H9 (cell line): Measurements from ENCODE around the gene REC114. TPM values are rescaled to one million over a fixed set of nuclear protein-coding genes. Genes with fewer than 3 reads are reported as not detected.

Experiments
- DNase-seq: peaks from one replicate; pipeline ENCODE4 v3.0.0-alpha.2; 2017
- H2AFZ ChIP-seq: one replicate; pipeline ENCODE4 v1.6.1; 2013; ENCODE audit warnings: mild to moderate bottlenecking, low read length, control low read depth, moderate library complexity
- H2AK5ac ChIP-seq: 2 replicates; pipeline ENCODE4 v1.6.1; 2013; ENCODE audit warnings: low read length, control low read depth, mixed read lengths; ENCODE audit not compliant: insufficient read length
- H2BK120ac ChIP-seq: one replicate; pipeline ENCODE4 v1.6.1; 2013; ENCODE audit warnings: low read depth, mild to moderate bottlenecking, low read length, control low read depth, inconsistent platforms; ENCODE audit not compliant: poor library complexity, severe bottlenecking
- H2BK12ac ChIP-seq: 2 replicates; pipeline ENCODE4 v1.6.1; 2013; ENCODE audit warnings: low read length, control low read depth, mixed read lengths, low read depth; ENCODE audit not compliant: insufficient read length
- H2BK15ac ChIP-seq: 2 replicates; pipeline ENCODE4 v1.6.1; 2013; ENCODE audit warnings: low read depth, low read length, control low read depth
- H2BK20ac ChIP-seq: one replicate; pipeline ENCODE4 v1.6.1; 2013; ENCODE audit warnings: low read depth, mild to moderate bottlenecking, low read length, control low read depth, inconsistent platforms; ENCODE audit not compliant: poor library complexity, severe bottlenecking
- H2BK5ac ChIP-seq: 2 replicates; pipeline ENCODE4 v1.6.1; 2013; ENCODE audit warnings: low read length, control low read depth, mixed read lengths; ENCODE audit not compliant: insufficient read length
- H3K14ac ChIP-seq: 2 replicates; pipeline ENCODE4 v1.6.1; 2013; ENCODE audit warnings: low read length, control low read depth; ENCODE audit not compliant: insufficient read depth
- H3K18ac ChIP-seq: 2 replicates; pipeline ENCODE4 v1.6.1; 2013; ENCODE audit warnings: low read depth, mild to moderate bottlenecking, mixed read lengths, low read length, control low read depth; ENCODE audit not compliant: insufficient read length
- H3K23ac ChIP-seq: 2 replicates; pipeline ENCODE4 v1.6.1; 2013; ENCODE audit warnings: low read length, control low read depth, mixed read lengths, low read depth; ENCODE audit not compliant: insufficient read length
- H3K23me2 ChIP-seq: 2 replicates; pipeline ENCODE4 v1.6.1; 2013; ENCODE audit warnings: low read depth, mild to moderate bottlenecking, mixed read lengths, low read length, control low read depth; ENCODE audit not compliant: insufficient read length, poor library complexity, severe bottlenecking
- H3K27ac ChIP-seq: 2 replicates; pipeline ENCODE4 v1.5.1; 2013; ENCODE audit warnings: low read length, control low read depth, mixed read lengths, low read depth; ENCODE audit not compliant: insufficient read length
- H3K27me3 ChIP-seq: 2 replicates; pipeline ENCODE4 v1.6.1; 2013; ENCODE audit warnings: low read length, control low read depth, inconsistent platforms; ENCODE audit not compliant: insufficient read depth
- H3K4ac ChIP-seq: 2 replicates; pipeline ENCODE4 v1.6.1; 2013; ENCODE audit warnings: low read depth, mild to moderate bottlenecking, control low read depth, inconsistent platforms, low read length, moderate library complexity
- H3K4me1 ChIP-seq: 2 replicates; pipeline ENCODE4 v1.6.1; 2013; ENCODE audit warnings: low read length, control low read depth, inconsistent platforms; ENCODE audit not compliant: insufficient read depth
- H3K4me2 ChIP-seq: 2 replicates; pipeline ENCODE4 v1.6.1; 2013; ENCODE audit warnings: low read length, control low read depth, mixed read lengths; ENCODE audit not compliant: insufficient read length, insufficient read depth
- H3K56ac ChIP-seq: 2 replicates; pipeline ENCODE4 v1.6.1; 2013; ENCODE audit warnings: low read depth, mild to moderate bottlenecking, mixed read lengths, low read length, control low read depth; ENCODE audit not compliant: insufficient read length
- H3K79me1 ChIP-seq: 2 replicates; pipeline ENCODE4 v1.6.1; 2013; ENCODE audit warnings: low read depth, mild to moderate bottlenecking, moderate library complexity, low read length, control low read depth, inconsistent platforms; ENCODE audit not compliant: insufficient read depth, poor library complexity, severe bottlenecking
- H3K79me2 ChIP-seq: 2 replicates; pipeline ENCODE4 v1.6.1; 2013; ENCODE audit warnings: low read length, control low read depth, inconsistent platforms; ENCODE audit not compliant: insufficient read depth
- H3K9ac ChIP-seq: 2 replicates; pipeline ENCODE4 v1.6.1; 2013; ENCODE audit warnings: low read length, control low read depth, mixed read lengths; ENCODE audit not compliant: insufficient read length; ENCODE audit errors: extremely low read depth
- H3K9me3 ChIP-seq: one replicate; pipeline ENCODE4 v1.6.1; 2013; ENCODE audit warnings: low read depth, low read length, inconsistent platforms; ENCODE audit not compliant: control insufficient read depth
- H3T11ph ChIP-seq: one replicate; pipeline ENCODE4 v1.6.1; 2013; ENCODE audit warnings: mild to moderate bottlenecking, low read length, control low read depth, inconsistent platforms
- H4K20me1 ChIP-seq: one replicate; pipeline ENCODE4 v1.6.1; 2013; ENCODE audit not compliant: control insufficient read depth, insufficient read length, insufficient read depth
- H4K5ac ChIP-seq: 2 replicates; pipeline ENCODE4 v1.6.1; 2013; ENCODE audit warnings: low read depth, mild to moderate bottlenecking, mixed read lengths, low read length, control low read depth; ENCODE audit not compliant: insufficient read length
- H4K8ac ChIP-seq: replicated peaks from 2 replicates; pipeline ENCODE4 v1.6.1; 2013; ENCODE audit warnings: low read length, control low read depth, mixed read lengths, low read depth; ENCODE audit not compliant: insufficient read length
- H4K91ac ChIP-seq: 2 replicates; pipeline ENCODE4 v1.6.1; 2013; ENCODE audit warnings: low read depth, mild to moderate bottlenecking, moderate library complexity, mixed read lengths, low read length, control low read depth; ENCODE audit not compliant: insufficient read length
- H3K27ac Mint-ChIP-seq, 3 experiments: 2 replicates in 2 of 3; 3 replicates in 1 of 3; pipeline ENCODE4 v1.8.0; 2020 to 2021; ENCODE audit warnings: mixed read lengths in 3 of 3, mild to moderate bottlenecking in 1 of 3, moderate library complexity in 1 of 3
- H3K27me3 Mint-ChIP-seq: 2 replicates; pipeline ENCODE4 v1.8.0; 2021; ENCODE audit warnings: low read depth, mild to moderate bottlenecking, moderate library complexity, mixed read lengths
- H3K36me3 Mint-ChIP-seq, 3 experiments: 2 replicates in 2 of 3; 3 replicates in 1 of 3; pipeline ENCODE4 v1.8.0; 2020 to 2021; ENCODE audit warnings: low read depth in 3 of 3, mixed read lengths in 3 of 3; ENCODE audit not compliant: insufficient read depth in 1 of 3
- H3K4me1 Mint-ChIP-seq, 2 experiments: 2 replicates each; pipeline ENCODE4 v1.8.0; 2020; ENCODE audit warnings: mixed read lengths in 2 of 2
- H3K4me3 Mint-ChIP-seq, 2 experiments: 2 replicates in 1 of 2; 3 replicates in 1 of 2; pipeline ENCODE4 v1.8.0; 2020 to 2021; ENCODE audit warnings: mild to moderate bottlenecking in 2 of 2, mixed read lengths in 2 of 2, moderate library complexity in 1 of 2
- H3K9me3 Mint-ChIP-seq, 2 experiments: 2 replicates in 1 of 2; 3 replicates in 1 of 2; pipeline ENCODE4 v1.8.0; 2020; ENCODE audit warnings: mild to moderate bottlenecking in 2 of 2, mixed read lengths in 2 of 2, moderate library complexity in 1 of 2
- CTCF ChIP-seq: fragments of 200-600 bp; sonication (generic); conservative IDR thresholded peaks from 3 replicates; pipeline ENCODE4 v1.8.0; 2021; ENCODE audit warnings: antibody characterized with exemption, mild to moderate bottlenecking
- WGBS: extraction: QIAGEN DNeasy Blood & Tissue Kit; methylation state at CpG from one replicate; pipeline ENCODE4 v1.1.7; 2013; ENCODE audit warnings: missing lambda C conversion rate, low lambda C conversion rate, mixed read lengths; ENCODE audit not compliant: insufficient read length; ENCODE audit errors: extremely low coverage; 5-methylcytosine and 5-hydroxymethylcytosine counted together
- total RNA-seq: library from RNA; stranded (reverse); gene quantifications from 2 replicates; pipeline ENCODE4 v1.2.1, GENCODE V29; 2021

The REC114 gene
- total RNA-seq, 1 experiment from 2014 or later: not detected

- H3K4ac ChIP-seq: no peak overlapping the region
- no CpG with 5 or more reads among the region's 5 CpGs for WGBS
- H3K4me1 ChIP-seq: peaks cover 13% of the 10 kb centered on the region; the same call in 1 of the 2 replicates
- H3K14ac ChIP-seq: no peak overlapping the region
- H4K5ac ChIP-seq: no peak overlapping the region
- no peak overlapping the region for H3K18ac ChIP-seq
- no peak overlapping the region for H4K8ac ChIP-seq
- no peak overlapping the region for H2BK20ac ChIP-seq
- no peaks in the 10 kb centered on the region; the same call in 1 of the 2 replicates for H3K27me3 ChIP-seq
- H3K4me2 ChIP-seq: no peak overlapping the region
- H2BK12ac ChIP-seq: no peak overlapping the region
- H3K79me2 ChIP-seq: peaks cover 21% of the 10 kb centered on the region; the same call in 1 of the 2 replicates
- H2AK5ac ChIP-seq: no peak overlapping the region
- H3K27ac ChIP-seq: no peak overlapping the region
- H3K4me3 Mint-ChIP-seq: peak overlapping the region in 1 of 2 experiments; percentile 54; a peak in 1 of 5 replicates
- no peak overlapping the region for H3K56ac ChIP-seq
- no peaks in the 10 kb centered on the region for H3K9me3 ChIP-seq
- peaks cover 29% of the 10 kb centered on the region for H3K79me1 ChIP-seq
- no peak overlapping the region for H2AFZ ChIP-seq
- H3K36me3 Mint-ChIP-seq: peaks cover 0 to 4% (median 0%) of the 10 kb centered on the region in 3 experiments; a peak in 1 of 7 replicates
- no peak for TF ChIP-seq CTCF
- peaks cover 29 to 32% of the 10 kb centered on the region in 2 experiments for H3K4me1 Mint-ChIP-seq
- H4K91ac ChIP-seq: no peak overlapping the region
- peak overlapping the region in 2 of 3 experiments; percentile 44 to 77; a peak in 2 of 7 replicates for H3K27ac Mint-ChIP-seq
- H3K27me3 Mint-ChIP-seq: no peaks in the 10 kb centered on the region
- no peak overlapping the region for H3K23ac ChIP-seq
- H4K20me1 ChIP-seq: no peaks in the 10 kb centered on the region
- H2BK120ac ChIP-seq: no peak overlapping the region
- H3K23me2 ChIP-seq: no peaks in the 10 kb centered on the region
- no peak overlapping the region for H3K9ac ChIP-seq
- no peak for DNase-seq
- H2BK5ac ChIP-seq: no peak overlapping the region
- no peak overlapping the region for H2BK15ac ChIP-seq
- no peak overlapping the region for H3T11ph ChIP-seq
- no peaks in the 10 kb centered on the region; a peak in 1 of 5 replicates for H3K9me3 Mint-ChIP-seq
These were observed 162.9 kb downstream of the REC114 start for GRCh38 chr15:73605759-73606436.
